HG03378 (cell line): ENCODE data around the gene LOXHD1.

ENCODE experiments used
- ATAC-seq: cut with Tn5 transposase; IDR thresholded peaks from one replicate; pipeline ENCODE4 v1.9.1; 2021; ENCODE audit warnings: mild to moderate bottlenecking, moderate library complexity; ENCODE audit not compliant: unreplicated experiment

LOXHD1 gene

DNA sequence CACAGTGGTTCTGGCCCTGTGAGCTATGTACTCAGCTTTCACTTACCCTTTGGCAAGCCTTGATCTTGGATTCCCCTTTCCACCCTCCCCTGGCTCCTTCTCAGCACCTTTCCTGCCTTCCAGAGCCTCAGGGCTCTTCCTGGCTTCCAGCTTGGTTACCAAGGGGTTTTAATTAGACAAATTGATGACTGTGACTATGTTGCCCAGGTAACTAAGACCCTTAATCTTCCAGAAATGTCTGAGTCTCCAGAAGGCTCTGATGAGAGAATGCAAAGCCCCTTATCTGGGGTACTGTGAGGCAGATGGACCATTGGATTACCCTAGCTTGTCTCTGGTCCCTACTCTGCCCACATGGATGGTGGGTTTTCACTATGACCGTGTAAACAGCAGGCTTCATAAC is 174.2 kb downstream of the LOXHD1 start:
- ATAC-seq, result no peak

DNA sequence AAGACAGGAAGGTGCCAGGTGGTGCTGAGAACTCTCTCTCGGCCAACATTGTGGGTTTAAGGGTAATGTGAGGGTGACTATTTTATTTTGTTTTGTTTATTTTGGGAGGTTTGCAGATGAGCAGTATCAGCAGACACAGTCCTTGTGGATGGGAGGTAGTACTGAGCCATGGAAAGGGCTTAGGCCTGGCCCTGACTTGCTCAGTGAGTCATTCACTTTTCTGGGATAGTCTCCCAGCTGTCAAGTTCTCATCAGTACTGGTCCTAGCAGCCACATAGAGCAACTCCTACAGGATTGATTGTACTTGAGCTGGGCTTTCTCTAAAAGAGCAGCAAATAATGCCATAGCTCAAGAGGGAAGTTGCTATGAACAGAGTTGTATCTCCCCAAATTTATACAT is 175.2 kb downstream of the LOXHD1 start:
- no peak for ATAC-seq

DNA sequence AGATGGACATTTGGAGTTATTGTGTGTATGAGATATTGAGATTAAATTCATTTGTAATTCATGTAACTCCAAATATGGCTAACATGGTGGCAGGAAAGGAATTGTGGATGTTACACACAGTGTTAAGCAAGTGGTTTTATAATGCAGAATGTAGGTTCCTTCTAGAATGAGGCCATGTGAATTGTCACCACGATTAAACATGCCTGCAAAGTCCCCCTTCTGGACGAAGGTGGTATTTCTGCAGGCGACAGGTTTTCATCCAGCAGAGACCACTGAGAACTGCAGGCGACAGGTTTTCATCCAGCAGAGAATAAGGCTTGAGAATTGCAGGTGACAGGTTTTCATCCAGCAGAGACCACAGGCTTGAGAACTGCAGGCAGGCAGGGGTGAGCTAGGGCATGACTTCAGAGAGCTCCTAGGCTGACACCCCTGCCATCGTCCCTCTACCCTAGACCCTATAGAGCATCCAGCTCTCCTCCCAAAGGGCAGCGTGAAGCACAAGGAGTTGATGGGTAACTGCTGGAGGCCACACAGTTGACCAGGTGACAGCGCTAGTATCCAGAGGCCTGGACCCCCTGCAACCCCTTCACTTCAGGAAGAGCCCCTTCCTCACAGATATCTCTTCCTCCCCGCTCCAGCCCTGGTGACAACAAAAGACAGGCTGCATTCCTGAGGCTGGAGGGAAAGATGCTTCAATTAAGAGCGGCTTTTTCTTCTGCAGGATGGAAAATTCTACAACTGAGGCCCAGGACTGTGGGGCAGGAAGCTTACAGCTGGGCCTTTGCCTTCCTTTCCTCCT is 175.8 kb downstream of the LOXHD1 start:
- no peak for ATAC-seq

DNA sequence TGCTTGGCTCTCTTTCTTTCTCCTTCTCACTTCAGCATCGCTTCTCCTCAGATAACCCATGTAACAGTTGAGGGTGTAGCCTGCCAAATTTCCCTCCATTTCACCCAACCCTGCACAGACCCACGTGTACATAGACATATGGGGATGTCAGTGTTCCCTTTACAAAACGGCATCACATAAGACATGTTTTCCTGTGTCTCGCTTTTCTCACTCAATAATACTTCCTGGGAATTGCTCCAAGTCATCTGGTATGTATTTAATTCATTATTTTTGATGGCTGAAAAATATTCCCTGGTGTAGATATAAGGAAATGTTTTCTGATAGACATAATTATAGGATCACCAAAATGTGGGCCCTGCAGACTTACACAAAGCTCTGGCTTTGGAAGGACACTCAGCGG is 176.8 kb downstream of the LOXHD1 start:
- ATAC-seq, result no peak

DNA sequence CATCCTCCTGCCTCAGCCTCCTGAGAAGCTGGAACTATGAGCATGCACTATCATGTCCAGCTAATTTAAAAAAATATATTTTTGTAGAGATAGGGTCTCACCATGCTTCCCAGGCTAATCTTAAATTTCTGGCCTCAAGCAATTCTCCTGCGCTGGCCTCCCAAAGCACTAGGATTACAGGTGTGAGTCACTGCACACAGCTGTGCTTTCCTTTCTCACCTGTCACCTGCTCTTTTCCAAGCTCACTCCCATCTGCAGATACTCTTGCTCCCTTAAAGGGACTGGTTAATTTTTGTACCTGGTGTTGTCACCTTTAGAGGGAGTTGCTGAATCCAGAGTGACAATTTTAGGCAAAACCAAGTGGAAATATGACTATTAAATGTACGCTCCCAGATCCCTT is 178.2 kb downstream of the LOXHD1 start:
- ATAC-seq, result no peak

DNA sequence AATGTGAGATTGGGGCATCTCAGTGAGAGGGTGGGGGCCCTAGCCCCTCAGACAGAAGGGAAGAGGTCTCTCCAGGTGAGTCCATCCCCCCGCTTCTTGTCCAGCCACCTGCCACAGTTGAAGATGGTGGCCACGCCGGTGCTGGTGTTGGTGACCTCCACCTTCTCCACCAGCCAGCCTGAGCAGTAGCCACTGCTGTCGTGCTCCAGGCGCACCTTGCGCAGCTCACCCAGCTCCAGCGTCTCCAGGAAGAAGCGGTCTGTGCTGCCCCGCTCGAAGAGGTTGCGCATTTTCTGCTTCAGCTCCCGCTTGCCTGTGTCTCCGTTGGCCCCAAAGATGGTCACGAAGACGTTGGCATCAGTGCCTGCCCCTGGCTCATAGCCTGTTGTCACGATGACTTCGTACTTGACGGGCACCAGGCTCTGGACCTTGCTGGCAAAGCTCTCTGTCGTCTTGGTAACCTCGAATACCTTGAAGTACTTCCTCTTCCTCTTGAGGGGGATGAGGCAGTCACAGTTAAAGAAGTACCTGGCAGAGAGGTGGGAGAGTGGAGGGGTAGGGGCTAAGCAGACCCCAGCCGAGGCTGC is 179.5 kb downstream of the LOXHD1 start:
- ATAC-seq, result no peak

DNA sequence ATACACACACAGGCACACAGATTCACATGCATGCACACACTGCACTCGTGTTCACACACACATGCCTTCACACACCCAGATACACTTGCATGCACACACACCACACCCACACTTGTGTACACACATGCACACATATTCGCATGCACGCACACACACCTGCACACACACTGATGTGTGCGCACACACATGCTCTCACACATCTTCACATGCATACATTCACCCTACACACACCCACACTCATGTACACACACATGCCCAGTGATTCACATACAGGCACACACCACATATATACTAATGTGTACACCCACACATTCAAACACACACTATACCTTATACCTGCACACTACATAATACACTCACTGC is 181.6 kb downstream of the LOXHD1 start:
- no peak for ATAC-seq

DNA sequence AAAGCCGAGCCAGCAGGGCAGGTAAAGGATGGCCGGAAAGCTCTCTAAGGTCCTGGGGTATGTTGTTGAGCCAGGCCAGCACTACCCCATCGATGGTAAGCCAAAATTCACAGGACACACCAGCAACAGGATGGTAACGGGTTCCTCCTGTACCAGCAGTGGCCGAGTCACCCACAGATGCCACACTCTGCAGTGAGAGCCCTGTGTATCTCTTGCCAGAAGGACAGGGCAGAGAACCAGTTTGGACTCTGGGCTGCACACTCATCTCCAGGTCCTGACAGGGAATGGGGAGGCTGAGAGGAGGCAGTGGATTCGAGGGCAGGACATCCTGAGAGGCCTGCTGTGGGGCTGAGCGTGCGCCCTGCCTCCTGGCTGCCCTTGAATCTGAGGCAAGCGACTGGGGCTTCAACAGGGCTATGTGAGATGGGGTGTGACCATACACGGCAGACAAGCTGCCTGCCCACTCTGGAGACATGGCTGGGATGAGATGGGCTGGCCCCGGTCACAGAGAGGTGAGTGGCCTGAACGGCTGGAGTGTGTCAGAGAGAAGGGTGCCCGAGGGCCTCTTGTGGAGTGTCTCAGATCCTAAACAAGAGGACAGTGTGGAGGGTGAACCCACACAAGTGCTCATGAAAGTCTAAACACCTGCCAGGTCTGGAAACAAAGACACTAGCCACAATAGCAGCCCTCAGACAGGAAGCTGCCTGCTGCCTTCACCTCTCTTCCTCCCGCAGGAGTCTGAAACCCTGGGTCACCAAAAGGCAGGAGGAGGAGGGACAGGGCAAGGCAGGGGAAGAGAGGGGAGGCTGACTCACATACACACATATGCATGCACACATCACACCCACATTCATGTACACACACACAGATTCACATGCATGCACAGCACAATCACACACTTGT is 182.3 kb downstream of the LOXHD1 start:
- ATAC-seq, result no peak

DNA sequence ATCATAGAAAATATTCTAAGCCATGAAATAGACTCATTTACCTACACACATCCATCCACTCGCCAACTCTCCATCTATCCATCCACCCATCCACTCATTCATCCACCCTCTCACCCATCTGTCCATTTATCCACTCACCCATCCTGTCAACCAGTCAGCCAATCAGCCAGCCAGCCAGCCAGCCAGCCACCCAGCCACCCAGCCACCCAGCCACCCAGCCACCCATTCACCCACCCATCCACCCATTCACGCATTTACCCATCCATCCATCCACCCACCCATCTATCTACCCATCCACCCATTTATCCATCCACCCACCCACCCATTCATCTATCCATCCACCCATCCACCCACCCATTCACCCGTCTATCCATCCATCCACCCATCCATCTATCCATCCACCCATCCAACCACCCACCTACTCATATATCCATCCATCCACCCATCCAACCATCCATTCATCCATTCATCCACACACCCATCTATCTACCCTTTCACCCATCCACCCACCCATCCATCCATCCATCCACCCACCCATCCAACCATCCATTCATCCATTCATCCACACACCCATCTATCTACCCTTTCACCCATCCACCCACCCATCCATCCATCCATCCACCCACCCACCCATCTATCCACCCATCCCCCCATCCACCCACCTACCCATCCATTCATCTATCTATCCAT is 185.1 kb downstream of the LOXHD1 start:
- no peak for ATAC-seq

DNA sequence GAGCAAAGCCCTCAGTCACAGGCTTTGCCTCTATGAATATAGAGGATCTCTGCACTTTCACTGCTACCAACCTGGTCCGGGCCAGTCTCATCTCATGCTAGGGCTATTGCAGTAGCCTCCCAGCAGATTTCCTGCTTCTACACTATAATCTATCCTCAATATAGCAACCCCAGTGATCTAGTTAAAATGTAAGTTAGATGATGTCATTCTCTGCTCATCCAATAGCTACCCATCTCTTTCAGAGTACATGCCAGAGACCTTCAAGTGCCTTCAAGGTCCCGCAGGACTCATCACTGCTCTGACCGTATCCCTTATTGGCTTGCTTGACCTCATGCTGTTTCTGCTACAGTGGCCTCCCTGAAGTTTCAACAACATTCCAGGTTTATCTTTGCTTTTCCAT is 186.3 kb downstream of the LOXHD1 start:
- ATAC-seq, result no peak

DNA sequence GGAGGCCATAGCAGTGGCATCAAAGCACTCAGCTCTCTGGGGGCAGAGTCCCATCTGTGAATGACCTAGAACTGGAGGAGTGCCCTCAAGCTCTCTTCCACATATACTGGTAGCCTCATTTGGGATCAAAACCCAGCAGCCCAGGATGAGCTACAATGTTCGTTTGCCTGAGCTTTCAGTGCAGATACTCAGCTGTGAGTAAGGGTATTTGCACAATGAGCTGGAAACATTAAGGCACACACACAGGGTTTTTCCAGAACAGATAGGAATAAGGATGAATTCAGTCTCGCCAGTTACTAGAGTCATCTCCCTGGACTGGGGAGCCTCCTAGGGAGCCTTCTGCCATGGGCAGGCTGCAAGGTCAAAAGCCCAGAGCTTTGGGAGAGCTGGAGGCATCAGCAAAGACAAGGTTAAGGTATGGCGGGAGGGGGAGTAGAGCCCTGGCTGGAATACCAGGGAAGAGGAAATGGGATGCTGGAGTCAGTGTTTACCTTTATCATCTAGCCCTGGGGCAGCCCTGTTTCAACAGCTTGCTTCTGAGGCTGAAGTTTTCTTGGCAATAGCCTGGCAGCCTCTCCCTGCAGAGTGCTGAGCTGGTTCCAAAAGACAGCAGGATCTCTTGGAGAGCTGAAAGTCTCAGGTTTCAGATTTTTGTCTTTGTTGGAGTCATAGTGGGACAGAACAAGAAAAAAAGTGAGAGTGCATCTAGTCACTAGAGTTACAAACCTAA is 187.7 kb downstream of the LOXHD1 start:
- no peak for ATAC-seq

DNA sequence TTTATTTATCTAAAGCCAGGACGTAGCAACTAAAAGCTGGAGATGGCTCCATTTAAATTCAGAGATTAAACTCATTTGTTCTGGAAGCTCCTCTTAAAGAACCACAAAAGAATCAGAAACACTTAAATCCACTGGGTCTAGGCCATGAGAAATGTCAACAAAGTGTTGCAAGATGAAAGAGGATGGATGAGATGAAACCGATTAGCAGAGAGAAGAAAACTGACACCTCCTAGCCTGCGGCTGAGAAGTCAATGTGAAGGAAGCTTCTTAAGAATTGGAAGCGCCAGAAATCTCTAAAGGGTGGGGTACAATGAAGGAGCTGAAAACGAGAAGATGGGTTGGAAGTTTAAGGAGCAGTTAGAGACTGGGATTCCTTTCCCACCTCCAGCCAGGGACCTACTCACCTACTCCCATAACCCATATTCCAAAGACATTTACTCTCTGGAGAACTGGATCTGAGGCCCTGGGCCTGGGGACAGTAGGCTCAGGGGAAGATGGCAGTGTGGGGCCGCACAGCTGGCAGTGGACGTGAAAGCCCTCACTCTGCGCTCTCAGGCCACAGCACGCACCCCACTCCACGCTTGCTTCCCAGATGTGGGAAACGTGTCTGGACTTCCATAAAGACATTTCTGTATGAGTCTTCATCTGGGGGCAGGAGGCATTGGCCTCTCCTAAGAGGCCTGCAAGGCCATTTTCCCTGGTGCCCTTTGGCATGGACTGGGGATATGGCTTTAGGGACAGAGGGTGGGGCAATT is 188.4 kb downstream of the LOXHD1 start:
- ATAC-seq, result no peak

DNA sequence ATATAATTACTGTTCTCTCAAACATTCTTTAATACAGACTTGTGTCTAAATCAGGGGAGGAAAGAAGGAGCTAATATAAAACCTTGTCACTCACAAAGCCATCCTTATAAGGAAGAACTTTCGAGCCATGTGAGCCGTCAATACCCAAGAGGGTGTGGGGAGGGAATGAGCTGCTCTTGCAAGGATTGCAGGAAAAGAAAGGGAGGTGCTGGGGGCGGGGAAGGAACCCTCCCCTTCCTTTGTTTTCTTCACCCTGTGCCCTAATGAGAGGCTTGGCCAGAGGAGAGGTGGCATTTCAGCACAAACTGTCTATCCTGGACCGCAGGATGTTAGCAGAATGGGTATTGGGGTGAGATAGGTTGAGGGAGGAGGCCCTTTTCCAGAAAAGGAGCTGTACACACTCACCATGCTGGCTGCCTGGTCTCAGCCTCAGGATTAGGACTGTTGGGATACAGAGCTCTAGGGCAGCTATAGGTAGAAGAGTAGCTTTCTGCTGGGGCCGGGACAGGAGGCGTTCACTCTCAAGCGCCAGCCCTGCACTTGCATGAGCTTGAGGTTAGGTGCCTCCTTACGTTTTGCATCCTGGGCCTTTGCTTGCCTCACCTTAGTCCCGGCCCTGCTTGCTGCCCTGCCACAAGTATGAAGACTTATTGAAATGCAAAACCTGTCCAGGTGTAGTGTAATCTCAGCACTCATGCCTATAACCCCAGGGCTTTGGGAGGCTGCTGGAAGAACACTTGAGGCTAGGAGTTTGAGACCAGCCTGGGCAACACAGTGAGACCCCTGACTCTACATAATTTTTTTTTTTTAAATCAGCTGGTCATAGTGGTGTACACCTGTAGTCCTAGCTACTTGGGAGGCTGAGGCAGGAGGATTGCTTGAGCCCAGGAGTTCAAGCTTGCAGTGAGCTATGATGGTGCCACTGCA is 190.5 kb downstream of the LOXHD1 start:
- no peak for ATAC-seq

DNA sequence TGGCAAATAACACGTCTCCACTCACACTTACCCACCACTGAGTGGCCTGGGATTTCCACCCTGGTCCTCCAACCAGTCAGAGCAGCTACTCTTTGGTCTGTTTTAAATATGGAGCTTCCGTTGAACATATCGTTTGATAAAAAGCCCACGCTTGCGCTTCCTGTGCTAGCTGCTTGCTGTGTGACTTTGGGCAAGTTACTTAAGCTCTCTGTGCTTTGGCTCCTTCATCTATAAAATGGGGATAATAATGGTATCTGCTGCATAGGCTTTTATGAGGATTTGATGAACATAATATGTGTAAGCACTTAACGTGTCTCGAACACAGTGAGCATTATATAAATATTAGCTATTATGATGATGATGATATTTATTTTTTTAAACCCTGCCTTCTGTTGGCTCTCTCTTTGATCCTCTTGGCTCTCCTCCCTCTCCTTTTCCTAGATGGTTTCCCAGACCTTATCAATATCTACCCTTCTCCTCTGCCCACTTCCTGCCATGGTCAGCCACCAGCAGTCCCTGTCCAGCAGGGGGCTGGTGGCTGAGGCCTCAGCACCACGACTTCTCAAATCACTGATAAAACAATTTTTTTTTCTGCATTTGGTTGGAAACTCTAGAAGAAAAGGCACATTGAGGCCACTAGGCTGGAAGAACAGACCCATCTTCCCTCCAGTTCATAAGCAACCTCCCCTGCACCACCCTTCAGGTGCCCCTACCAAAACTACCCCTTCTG is 191.9 kb downstream of the LOXHD1 start:
- no peak for ATAC-seq

DNA sequence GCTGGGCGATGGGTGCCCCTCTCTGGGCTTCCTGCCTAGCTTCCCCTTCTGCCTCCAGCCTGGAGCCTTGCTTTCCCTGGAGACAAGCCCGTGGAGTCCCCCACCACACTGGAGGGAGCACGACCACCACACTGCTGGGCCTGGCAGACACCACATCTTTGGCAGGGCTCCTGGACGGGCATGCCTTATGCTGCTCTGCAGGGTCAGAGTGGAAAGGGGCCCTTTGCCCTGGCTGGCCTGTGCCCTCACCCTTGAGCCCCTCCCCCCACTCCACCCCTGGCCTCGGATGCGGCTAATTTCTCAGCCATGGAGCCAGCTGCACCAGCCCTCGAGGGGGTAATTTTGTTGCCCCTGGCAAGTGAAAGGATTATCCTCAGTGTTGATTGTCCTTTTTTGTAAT is 194.5 kb downstream of the LOXHD1 start:
- no peak for ATAC-seq

DNA sequence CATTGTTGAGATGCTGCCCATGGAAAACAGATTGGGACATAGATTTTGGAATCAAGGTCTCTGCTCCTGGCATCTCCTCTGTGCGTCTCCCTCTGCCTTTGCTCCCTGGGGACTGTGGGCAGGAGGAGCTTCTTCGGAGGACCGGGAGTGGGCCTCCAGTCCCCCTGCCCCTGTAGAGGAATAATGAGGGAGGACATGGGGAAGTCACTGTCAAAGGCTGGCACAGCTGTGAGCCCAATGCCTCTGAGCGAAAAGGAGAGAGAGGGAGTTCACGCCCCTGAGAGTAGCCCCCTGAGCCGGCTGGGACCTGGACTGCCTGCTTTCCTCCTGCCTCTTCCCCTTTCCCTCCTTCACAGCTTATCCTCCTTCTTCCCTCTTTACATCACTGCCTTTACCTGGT is 195.0 kb downstream of the LOXHD1 start:
- ATAC-seq, result no peak

DNA sequence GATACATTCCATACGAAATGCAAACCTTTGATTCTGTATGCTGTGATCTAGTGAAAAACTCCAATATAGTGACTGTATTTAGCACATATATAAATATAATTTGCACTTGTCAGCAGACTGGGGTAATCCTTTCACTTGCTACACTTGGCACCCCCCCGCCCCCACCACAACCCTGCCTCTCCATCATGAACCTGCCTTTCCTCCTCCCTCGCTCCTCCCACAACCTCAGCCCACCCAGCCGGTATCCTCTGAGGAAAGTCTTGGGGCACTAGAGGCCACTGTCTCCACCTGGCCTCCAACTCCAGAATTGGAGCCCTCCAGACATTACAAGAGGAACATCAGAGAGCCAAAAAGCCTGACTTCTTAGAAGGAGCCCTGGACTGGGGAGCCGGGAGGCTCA is 196.3 kb downstream of the LOXHD1 start:
- ATAC-seq, result no peak

DNA sequence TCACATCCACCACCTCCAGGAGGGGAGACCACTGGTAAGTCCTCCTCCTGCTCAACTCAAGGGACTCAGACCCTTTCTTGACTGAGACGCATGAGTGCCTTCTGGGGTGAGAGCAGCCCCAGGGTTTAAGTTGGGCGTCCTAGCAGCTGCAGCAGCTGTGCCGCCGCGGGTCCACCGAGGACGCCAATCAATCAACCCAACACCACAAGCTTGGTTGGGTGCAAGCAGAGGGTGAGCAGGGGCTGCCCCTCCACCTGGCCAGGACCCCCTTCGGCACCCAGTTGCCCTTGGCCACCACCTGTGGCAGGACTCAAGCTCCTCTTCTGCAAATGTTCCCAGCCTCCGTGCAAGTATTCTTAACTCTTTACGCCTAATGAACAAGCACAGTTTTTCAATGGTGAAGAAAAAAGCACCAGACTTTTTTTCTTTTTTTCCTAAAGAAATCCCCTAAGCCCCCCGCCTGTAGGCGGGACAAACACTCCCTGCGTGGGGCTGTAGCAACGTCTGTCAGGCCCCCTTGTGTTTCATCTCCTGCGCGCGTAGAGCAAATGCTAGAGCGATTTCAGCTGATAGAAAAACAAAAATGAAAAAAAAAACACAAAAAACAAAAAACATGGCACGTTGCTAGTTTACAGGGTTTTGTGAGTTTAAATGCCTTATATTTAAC is 197.1 kb downstream of the LOXHD1 start:
- no peak for ATAC-seq
